IPS DF 19.7 (cell line): ENCODE results near the gene USP7.
"Not testable (repeated sequence)": the region's sequence is repeated elsewhere in the genome, so short reads cannot be mapped to it uniquely, and the experiment has no call there.

Experiments
- DNase-seq: peaks from one replicate; pipeline ENCODE4 v3.0.0-alpha.2; 2013; ENCODE audit warnings: low read depth, low spot score

Gene USP7

DNA sequence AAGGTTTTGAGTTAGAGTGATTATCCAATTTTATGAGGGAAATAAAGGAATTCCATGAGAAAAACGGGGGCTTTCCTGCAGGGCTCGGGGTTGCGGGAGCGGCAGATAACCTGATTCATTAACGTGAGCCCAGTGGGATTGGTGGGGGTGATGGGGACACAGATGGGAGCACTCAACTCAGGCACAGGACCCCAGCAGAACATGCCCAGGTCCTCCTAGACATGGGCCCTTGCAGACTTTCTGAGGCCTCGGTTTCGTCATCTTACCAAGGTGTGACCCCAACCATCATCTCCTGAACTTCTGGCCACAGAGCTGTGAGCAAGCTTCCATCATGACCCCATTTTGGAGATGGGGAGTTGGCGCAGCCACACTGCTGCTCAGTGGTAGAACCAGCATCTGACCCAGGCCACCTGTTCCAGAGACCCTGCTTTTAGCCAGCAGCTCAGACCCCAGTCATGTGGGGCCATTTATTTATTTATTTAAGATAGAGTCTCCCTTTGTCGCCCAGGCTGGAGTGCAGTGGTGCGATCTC, 117.2 kb downstream of the USP7 start:
- DNase-seq: no peak

- no peak for DNase-seq
Measured at GRCh38 chr16:8845699-8846298, 117.9 kb downstream of the USP7 start.

DNA sequence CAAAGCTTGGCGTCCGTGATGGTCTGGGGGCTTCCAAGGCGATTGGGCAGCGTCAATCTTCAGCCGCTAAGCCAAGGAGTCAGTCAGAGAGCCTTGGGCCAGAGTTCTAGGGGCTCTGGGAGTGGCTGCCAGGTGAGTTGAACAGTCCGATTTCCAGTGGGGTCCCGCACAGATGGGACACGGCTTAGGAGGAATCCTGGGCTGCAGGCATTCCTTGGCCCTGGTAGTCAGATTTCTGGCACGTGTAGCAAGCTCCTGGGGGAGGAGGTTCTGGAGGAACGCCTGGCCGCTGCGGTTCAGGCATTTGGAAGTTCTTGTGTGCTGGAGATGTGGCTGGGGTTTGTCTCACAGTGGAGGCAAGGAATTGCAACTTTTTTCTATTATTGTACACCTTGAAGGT, 120.4 kb downstream of the USP7 start:
- DNase-seq: not testable (repeated sequence)
